ENCODE data around the gene PRADC1. TPM values are rescaled to one million over a fixed set of nuclear protein-coding genes. Genes with fewer than 3 reads are reported as not detected.
A peak's percentile ranks its signal among the peaks of the same experiment; 100 is the strongest.

The PRADC1 gene
- total RNA-seq, 1 donor from 2014 or later: 26.8 TPM

GRCh38 chr2:73233932-73234832, 1.1 kb upstream of the PRADC1 start, which contains the start of gene CCT7:
Gene CCT7, plus strand, starts transcription at chr2:73234308. Its CDS starts 71 bp downstream, at chr2:73234379.
- no peak for TF ChIP-seq CTCF (IDR thresholded peaks at IDR 0.05; ENCODE audit: partially characterized antibody, unreplicated experiment)
- Mint-ChIP-seq H3K27me3 (ENCODE audit: unreplicated experiment) (peaks cover 12% of the 10 kb centered on the region), H3K36me3 (ENCODE audit: unreplicated experiment) (no peaks in the 10 kb centered on the region), H3K9me3 (ENCODE audit: unreplicated experiment) (peaks cover 2% of the 10 kb centered on the region), H3K4me3 (ENCODE audit: unreplicated experiment) (peak within 1 kb of the TSS; percentile 98), H3K27ac (ENCODE audit: unreplicated experiment) (peak within 1 kb of the TSS; percentile 94), H3K4me1 (ENCODE audit: low read depth, unreplicated experiment) (peaks cover 16% of the 10 kb centered on the region)
- peak; percentile 86 for DNase-seq

GRCh38 chr2:73232403-73233153, 461 bp downstream of the PRADC1 start:
- H3K36me3 Mint-ChIP-seq (ENCODE audit: unreplicated experiment): no peaks in the 10 kb centered on the region
- H3K9me3 Mint-ChIP-seq (ENCODE audit: unreplicated experiment): peaks cover 2% of the 10 kb centered on the region
- H3K4me3 Mint-ChIP-seq (ENCODE audit: unreplicated experiment): peak overlapping the region; percentile 98
- H3K27me3 Mint-ChIP-seq (ENCODE audit: unreplicated experiment): peaks cover 12% of the 10 kb centered on the region
- no peak for TF ChIP-seq CTCF (IDR thresholded peaks at IDR 0.05; ENCODE audit: partially characterized antibody, unreplicated experiment)
- peak; percentile 49 for DNase-seq
- peak overlapping the region; percentile 74 for H3K27ac Mint-ChIP-seq (ENCODE audit: unreplicated experiment)
- peaks cover 16% of the 10 kb centered on the region for H3K4me1 Mint-ChIP-seq (ENCODE audit: low read depth, unreplicated experiment)

GRCh38 chr2:73228631-73229030, 4.4 kb downstream of the PRADC1 start:
- TF ChIP-seq CTCF (IDR thresholded peaks at IDR 0.05; ENCODE audit: partially characterized antibody, unreplicated experiment): no peak
- H3K9me3 Mint-ChIP-seq (ENCODE audit: unreplicated experiment): peaks cover 2% of the 10 kb centered on the region
- peaks cover 7% of the 10 kb centered on the region for H3K27me3 Mint-ChIP-seq (ENCODE audit: unreplicated experiment)
- no peaks in the 10 kb centered on the region for H3K36me3 Mint-ChIP-seq (ENCODE audit: unreplicated experiment)
- H3K4me1 Mint-ChIP-seq (ENCODE audit: low read depth, unreplicated experiment): peaks cover 4% of the 10 kb centered on the region
- no peak overlapping the region for H3K27ac Mint-ChIP-seq (ENCODE audit: unreplicated experiment)
- no peak for DNase-seq
- H3K4me3 Mint-ChIP-seq (ENCODE audit: unreplicated experiment): no peak overlapping the region

GRCh38 chr2:73227086-73227485, 6.0 kb downstream of the PRADC1 start:
- H3K9me3 Mint-ChIP-seq (ENCODE audit: unreplicated experiment): no peaks in the 10 kb centered on the region
- H3K4me1 Mint-ChIP-seq (ENCODE audit: low read depth, unreplicated experiment): no peaks in the 10 kb centered on the region
- no peak overlapping the region for H3K4me3 Mint-ChIP-seq (ENCODE audit: unreplicated experiment)
- peaks cover 2% of the 10 kb centered on the region for H3K27me3 Mint-ChIP-seq (ENCODE audit: unreplicated experiment)
- no peak for TF ChIP-seq CTCF (IDR thresholded peaks at IDR 0.05; ENCODE audit: partially characterized antibody, unreplicated experiment)
- DNase-seq: no peak
- H3K36me3 Mint-ChIP-seq (ENCODE audit: unreplicated experiment): no peaks in the 10 kb centered on the region
- no peak overlapping the region for H3K27ac Mint-ChIP-seq (ENCODE audit: unreplicated experiment)
